ENCODE data around the gene RSRP1.
"Not testable (repeated sequence)": the region's sequence is repeated elsewhere in the genome, so short reads cannot be mapped to it uniquely, and the experiment has no call there.

GRCh38 chr1:25279693-25280111 lies 32.4 kb upstream of the RSRP1 start:
- not testable (repeated sequence) for TF ChIP-seq FOXK2 (IDR thresholded peaks at IDR 0.05); TCF7L2 (IDR thresholded peaks at IDR 0.05; ENCODE audit: low read depth, low read length); CTCF (CRISPR knock-in tag; IDR thresholded peaks at IDR 0.05); FOXM1 (CRISPR knock-in tag; IDR thresholded peaks at IDR 0.05); IKZF5 (CRISPR knock-in tag; IDR thresholded peaks at IDR 0.05); MAX (IDR thresholded peaks at IDR 0.05); CHD2 (IDR thresholded peaks at IDR 0.05; ENCODE audit: low read depth, low read length); IRF2 (CRISPR knock-in tag; IDR thresholded peaks at IDR 0.05); EP300 (IDR thresholded peaks at IDR 0.05; ENCODE audit: low read depth in 2 of 2, low read length in 2 of 2); EP300 (CRISPR knock-in tag; IDR thresholded peaks at IDR 0.05; ENCODE audit: borderline replicate concordance); HIVEP1 (CRISPR knock-in tag; IDR thresholded peaks at IDR 0.05); FOXP4 (CRISPR knock-in tag; IDR thresholded peaks at IDR 0.05); KLF11 (CRISPR knock-in tag; IDR thresholded peaks at IDR 0.05)
